ENCODE measurements around the gene ADGRL1.
"Not testable (repeated sequence)": the region's sequence is repeated elsewhere in the genome, so short reads cannot be mapped to it uniquely, and the experiment has no call there.

The ADGRL1 gene

GRCh38 chr19:14183741-14184350, 22.1 kb downstream of the ADGRL1 start:
- TF ChIP-seq ZFX (IDR thresholded peaks at IDR 0.05), result no peak
- no peak for TF ChIP-seq CTCF (conservative IDR thresholded peaks at IDR 0.05)
- H3K27ac ChIP-seq, result no peak overlapping the region

GRCh38 chr19:14182476-14182875, 23.5 kb downstream of the ADGRL1 start:
- TF ChIP-seq CTCF (conservative IDR thresholded peaks at IDR 0.05) (no peak), ZFX (IDR thresholded peaks at IDR 0.05) (no peak)
- no peak overlapping the region for H3K27ac ChIP-seq

GRCh38 chr19:14181906-14182305, 24.1 kb downstream of the ADGRL1 start:
- TF ChIP-seq CTCF (conservative IDR thresholded peaks at IDR 0.05), result no peak
- TF ChIP-seq ZFX (IDR thresholded peaks at IDR 0.05), result no peak
- H3K27ac ChIP-seq, result no peak overlapping the region

GRCh38 chr19:14181199-14181598, 24.8 kb downstream of the ADGRL1 start:
- H3K27ac ChIP-seq, result not testable (repeated sequence)

GRCh38 chr19:14177496-14178074, 28.4 kb downstream of the ADGRL1 start:
- no peak overlapping the region for H3K27ac ChIP-seq
- TF ChIP-seq CTCF (conservative IDR thresholded peaks at IDR 0.05) (no peak), ZFX (IDR thresholded peaks at IDR 0.05) (no peak)

GRCh38 chr19:14175351-14175792, 30.6 kb downstream of the ADGRL1 start:
- no peak for TF ChIP-seq ZFX (IDR thresholded peaks at IDR 0.05)
- no peak for TF ChIP-seq CTCF (conservative IDR thresholded peaks at IDR 0.05)
- H3K27ac ChIP-seq, result no peak overlapping the region

GRCh38 chr19:14174883-14175282, 31.1 kb downstream of the ADGRL1 start:
- TF ChIP-seq CTCF (conservative IDR thresholded peaks at IDR 0.05) (no peak), ZFX (IDR thresholded peaks at IDR 0.05) (no peak)
- no peak overlapping the region for H3K27ac ChIP-seq

GRCh38 chr19:14168993-14169392, 37.0 kb downstream of the ADGRL1 start:
- H3K27ac ChIP-seq, result no peak overlapping the region
- TF ChIP-seq ZFX (IDR thresholded peaks at IDR 0.05), result no peak
- TF ChIP-seq CTCF (conservative IDR thresholded peaks at IDR 0.05), result no peak
